Measurements from ENCODE around the gene CFL2. TPM values are rescaled to one million over a fixed set of nuclear protein-coding genes. Genes with fewer than 3 reads are reported as not detected.

CFL2 gene
- total and polyA plus RNA-seq, 9 donors, result 43.0 to 194 (median 70.7) TPM

- Histone ChIP-seq H3K4me3 (peak overlapping the region; percentile 98), H3K36me3 (no peaks in the 10 kb centered on the region), H3K27me3 (no peaks in the 10 kb centered on the region), H3K9me3 (no peaks in the 10 kb centered on the region), H3K4me1 (ENCODE audit: insufficient read depth) (peaks cover 8% of the 10 kb centered on the region), H3K27ac (peak overlapping the region; percentile 31 to 95)
- intact Hi-C loops (cut with DNase I), result no loop called here
- DNase-seq, result no peak
- WGBS, 3 donors, result 37 to 46% (median 41%) methylated on average over 6 of the region's 6 CpGs
- TF ChIP-seq, protein P1, sequence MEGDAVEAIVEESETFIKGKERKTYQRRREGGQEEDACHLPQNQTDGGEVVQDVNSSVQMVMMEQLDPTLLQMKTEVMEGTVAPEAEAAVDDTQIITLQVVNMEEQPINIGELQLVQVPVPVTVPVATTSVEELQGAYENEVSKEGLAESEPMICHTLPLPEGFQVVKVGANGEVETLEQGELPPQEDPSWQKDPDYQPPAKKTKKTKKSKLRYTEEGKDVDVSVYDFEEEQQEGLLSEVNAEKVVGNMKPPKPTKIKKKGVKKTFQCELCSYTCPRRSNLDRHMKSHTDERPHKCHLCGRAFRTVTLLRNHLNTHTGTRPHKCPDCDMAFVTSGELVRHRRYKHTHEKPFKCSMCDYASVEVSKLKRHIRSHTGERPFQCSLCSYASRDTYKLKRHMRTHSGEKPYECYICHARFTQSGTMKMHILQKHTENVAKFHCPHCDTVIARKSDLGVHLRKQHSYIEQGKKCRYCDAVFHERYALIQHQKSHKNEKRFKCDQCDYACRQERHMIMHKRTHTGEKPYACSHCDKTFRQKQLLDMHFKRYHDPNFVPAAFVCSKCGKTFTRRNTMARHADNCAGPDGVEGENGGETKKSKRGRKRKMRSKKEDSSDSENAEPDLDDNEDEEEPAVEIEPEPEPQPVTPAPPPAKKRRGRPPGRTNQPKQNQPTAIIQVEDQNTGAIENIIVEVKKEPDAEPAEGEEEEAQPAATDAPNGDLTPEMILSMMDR (IDR thresholded peaks at IDR 0.05), result no peak
- no peak for TF ChIP-seq POLR2A (IDR thresholded peaks at IDR 0.05)
- no peak for TF ChIP-seq EP300 (IDR thresholded peaks at IDR 0.05)
Measured at GRCh38 chr14:34713122-34713680, 1.2 kb downstream of the CFL2 start.

- intact Hi-C loops (cut with DNase I), result no loop called here
- no peak for TF ChIP-seq EP300 (IDR thresholded peaks at IDR 0.05)
- TF ChIP-seq POLR2A (IDR thresholded peaks at IDR 0.05), result no peak
- TF ChIP-seq, protein P1 (IDR thresholded peaks at IDR 0.05), result no peak
- no peaks in the 10 kb centered on the region for H3K27me3 ChIP-seq
- no peak for DNase-seq
- H3K4me3 ChIP-seq, result peak overlapping the region; percentile 9
- no peak overlapping the region for H3K27ac ChIP-seq
- WGBS, 3 donors, result 39 to 48% (median 40%) methylated on average over 4 of the region's 4 CpGs
- no peaks in the 10 kb centered on the region for H3K36me3 ChIP-seq
- no peaks in the 10 kb centered on the region for H3K9me3 ChIP-seq
- H3K4me1 ChIP-seq (ENCODE audit: insufficient read depth), result peaks cover 9% of the 10 kb centered on the region
Measured at GRCh38 chr14:34711796-34712712, 2.3 kb downstream of the CFL2 start.

DNA sequence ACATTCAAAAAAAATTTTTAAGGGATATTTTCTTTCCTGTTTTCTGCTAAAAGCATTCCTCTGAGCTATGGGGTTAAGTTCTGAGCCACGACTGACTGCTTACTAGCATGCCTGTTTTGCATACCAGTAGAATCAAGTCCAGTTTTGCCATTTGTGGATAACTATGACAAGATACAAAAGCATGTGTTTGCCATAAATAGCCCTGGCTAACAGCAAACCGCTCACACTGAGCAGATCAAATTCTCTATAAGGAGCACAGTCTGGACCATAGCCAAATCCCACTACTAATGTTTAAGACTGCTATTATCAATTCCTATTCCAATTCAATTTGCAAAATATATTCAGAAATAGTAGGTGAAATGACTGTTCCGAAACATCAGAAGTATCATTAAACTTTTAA lies 3.2 kb downstream of the CFL2 start:
- TF ChIP-seq, protein P1 (IDR thresholded peaks at IDR 0.05), result no peak
- TF ChIP-seq EP300 (IDR thresholded peaks at IDR 0.05) (no peak), POLR2A (IDR thresholded peaks at IDR 0.05) (no peak)
- H3K27me3 ChIP-seq, result no peaks in the 10 kb centered on the region
- no peak for DNase-seq
- intact Hi-C loops (cut with DNase I), result no loop called here
- no peaks in the 10 kb centered on the region for H3K9me3 ChIP-seq
- 10 to 21% (median 13%) methylated on average over 3 of the region's 3 CpGs for WGBS, 3 donors
- H3K36me3 ChIP-seq, result no peaks in the 10 kb centered on the region
- no peak overlapping the region for H3K27ac ChIP-seq
- no peak overlapping the region for H3K4me3 ChIP-seq
- H3K4me1 ChIP-seq (ENCODE audit: insufficient read depth), result peaks cover 9% of the 10 kb centered on the region

DNA sequence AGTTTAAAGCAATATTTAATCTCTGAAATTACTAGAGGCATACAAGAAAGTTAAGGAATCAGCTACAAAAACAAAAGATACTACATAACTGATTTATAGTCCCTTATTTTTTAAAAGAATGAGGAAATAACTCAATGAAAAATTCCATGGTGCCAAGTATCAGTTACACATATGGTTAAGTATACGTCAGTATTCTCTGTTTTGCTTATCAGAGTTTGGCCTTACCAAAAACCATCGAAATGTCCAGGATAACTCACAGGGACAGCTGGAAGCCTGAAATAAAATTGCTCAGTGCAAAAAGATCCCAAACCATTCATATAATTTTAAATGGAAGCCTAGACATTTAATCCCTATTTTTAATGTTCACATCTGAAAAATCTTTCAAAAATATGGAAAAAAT lies 3.6 kb downstream of the CFL2 start:
- no peaks in the 10 kb centered on the region for H3K27me3 ChIP-seq
- H3K36me3 ChIP-seq, result no peaks in the 10 kb centered on the region
- WGBS, 3 donors, result 5 to 11% (median 6%) methylated on average over 2 of the region's 2 CpGs
- H3K4me1 ChIP-seq (ENCODE audit: insufficient read depth), result peaks cover 9% of the 10 kb centered on the region
- no peaks in the 10 kb centered on the region for H3K9me3 ChIP-seq
- no peak for DNase-seq
- no peak for TF ChIP-seq EP300 (IDR thresholded peaks at IDR 0.05)
- TF ChIP-seq, protein P1 (IDR thresholded peaks at IDR 0.05), result no peak
- TF ChIP-seq POLR2A (IDR thresholded peaks at IDR 0.05), result no peak
- no peak overlapping the region for H3K4me3 ChIP-seq
- intact Hi-C loops (cut with DNase I), result no loop called here
- no peak overlapping the region for H3K27ac ChIP-seq

All from ovary (tissue), 9 donors.